Lower leg skin (tissue), 3 donors: ENCODE measurements around the gene TBXAS1.

Source experiments
- CTCF ChIP-seq, 3 donors: fragments of 450-650 bp; IDR thresholded peaks; one replicate each; pipeline ENCODE4 v1.5.1; 2016; ENCODE audit warnings: antibody characterized with exemption in 3 of 3, mild to moderate bottlenecking in 3 of 3, moderate library complexity in 2 of 3
- POLR2A ChIP-seq, 2 donors: fragments of 450-650 bp; IDR thresholded peaks; one replicate each; pipeline ENCODE4 v1.6.1; 2016 to 2017; ENCODE audit warnings: antibody characterized with exemption in 2 of 2, mild to moderate bottlenecking in 1 of 2, moderate library complexity in 1 of 2

- no peak for TF ChIP-seq POLR2A (IDR thresholded peaks at IDR 0.05)
- no peak for TF ChIP-seq CTCF (IDR thresholded peaks at IDR 0.05)
These were observed 9.0 kb upstream of the TBXAS1 start for GRCh38 chr7:139820089-139820488.
